ENCODE data around the gene PACS1. TPM values are rescaled to one million over a fixed set of nuclear protein-coding genes. Genes with fewer than 3 reads are reported as not detected.

Gene PACS1
- polyA plus RNA-seq, 2 donors = 16.0 to 24.8 TPM

DNA sequence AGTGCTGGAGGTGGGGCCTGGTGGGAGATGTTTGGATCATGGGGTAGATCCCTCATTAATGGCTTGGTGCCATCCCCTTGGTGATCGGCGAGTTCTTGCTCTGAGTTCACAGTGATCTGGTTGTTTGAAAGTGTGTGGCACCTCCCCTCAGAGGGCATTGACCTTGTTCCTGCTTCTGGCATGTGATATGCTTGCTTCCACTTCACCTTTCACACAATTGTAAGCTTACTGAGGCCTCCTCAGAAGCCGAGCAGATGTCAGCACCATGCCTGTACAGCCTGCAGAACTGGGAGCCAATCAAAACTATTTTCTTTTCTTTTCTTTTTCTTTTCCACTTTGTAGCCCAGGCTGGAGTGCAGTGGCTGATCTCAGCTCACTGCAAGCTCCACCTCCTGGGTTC is 32.7 kb upstream of the PACS1 start:
- no peaks in the 10 kb centered on the region for H3K9me3 ChIP-seq (ENCODE audit: control insufficient read depth in 2 of 2, insufficient read depth in 1 of 2, low read depth in 1 of 2, low read length in 1 of 2)
- no peak overlapping the region for H3K27ac ChIP-seq (ENCODE audit: low read depth in 2 of 2, low read length in 1 of 2)
- no peak overlapping the region for H3K4me3 ChIP-seq (ENCODE audit: low read depth in 1 of 2, low read length in 2 of 2)
- H3K27me3 ChIP-seq (ENCODE audit: control insufficient read depth in 1 of 2, insufficient read depth in 2 of 2, low read length in 2 of 2) = no peaks in the 10 kb centered on the region
- no peaks in the 10 kb centered on the region for H3K36me3 ChIP-seq (ENCODE audit: control insufficient read depth in 2 of 2, insufficient read depth in 2 of 2, low read length in 1 of 2)
- H3K4me1 ChIP-seq (ENCODE audit: control insufficient read depth in 2 of 2, insufficient read depth in 2 of 2, low read length in 1 of 2) = no peaks in the 10 kb centered on the region
- WGBS, 2 donors = 86 to 91% methylated on average over 3 of the region's 3 CpGs

DNA sequence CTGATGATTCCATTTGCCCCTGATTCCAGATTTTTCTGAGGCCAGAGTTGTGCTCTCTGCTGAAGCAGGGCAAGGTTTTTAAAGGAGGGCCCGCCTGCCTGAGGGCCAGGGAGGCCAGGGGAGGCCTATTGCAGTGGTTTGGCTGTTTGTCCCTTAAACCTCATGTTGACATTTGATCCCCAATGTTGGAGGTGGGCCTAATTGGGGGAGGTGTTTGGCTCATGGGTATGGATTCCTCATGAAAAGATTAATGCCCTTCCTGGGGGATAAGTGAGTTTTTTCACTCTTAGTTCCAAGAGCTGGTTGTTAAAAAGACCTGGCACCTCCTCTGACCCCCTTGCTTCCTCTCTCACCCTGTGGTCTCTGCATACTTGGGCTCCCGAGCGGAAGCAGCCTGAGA is 30.3 kb upstream of the PACS1 start:
- H3K4me3 ChIP-seq (ENCODE audit: low read depth in 1 of 2, low read length in 2 of 2) = no peak overlapping the region
- H3K4me1 ChIP-seq (ENCODE audit: control insufficient read depth in 2 of 2, insufficient read depth in 2 of 2, low read length in 1 of 2) = no peaks in the 10 kb centered on the region
- no peaks in the 10 kb centered on the region for H3K27me3 ChIP-seq (ENCODE audit: control insufficient read depth in 1 of 2, insufficient read depth in 2 of 2, low read length in 2 of 2)
- H3K36me3 ChIP-seq (ENCODE audit: control insufficient read depth in 2 of 2, insufficient read depth in 2 of 2, low read length in 1 of 2) = no peaks in the 10 kb centered on the region
- H3K9me3 ChIP-seq (ENCODE audit: control insufficient read depth in 2 of 2, insufficient read depth in 1 of 2, low read depth in 1 of 2, low read length in 1 of 2) = no peaks in the 10 kb centered on the region
- WGBS, 2 donors = 82 to 85% methylated on average over 3 of the region's 3 CpGs
- no peak overlapping the region for H3K27ac ChIP-seq (ENCODE audit: low read depth in 2 of 2, low read length in 1 of 2)

DNA sequence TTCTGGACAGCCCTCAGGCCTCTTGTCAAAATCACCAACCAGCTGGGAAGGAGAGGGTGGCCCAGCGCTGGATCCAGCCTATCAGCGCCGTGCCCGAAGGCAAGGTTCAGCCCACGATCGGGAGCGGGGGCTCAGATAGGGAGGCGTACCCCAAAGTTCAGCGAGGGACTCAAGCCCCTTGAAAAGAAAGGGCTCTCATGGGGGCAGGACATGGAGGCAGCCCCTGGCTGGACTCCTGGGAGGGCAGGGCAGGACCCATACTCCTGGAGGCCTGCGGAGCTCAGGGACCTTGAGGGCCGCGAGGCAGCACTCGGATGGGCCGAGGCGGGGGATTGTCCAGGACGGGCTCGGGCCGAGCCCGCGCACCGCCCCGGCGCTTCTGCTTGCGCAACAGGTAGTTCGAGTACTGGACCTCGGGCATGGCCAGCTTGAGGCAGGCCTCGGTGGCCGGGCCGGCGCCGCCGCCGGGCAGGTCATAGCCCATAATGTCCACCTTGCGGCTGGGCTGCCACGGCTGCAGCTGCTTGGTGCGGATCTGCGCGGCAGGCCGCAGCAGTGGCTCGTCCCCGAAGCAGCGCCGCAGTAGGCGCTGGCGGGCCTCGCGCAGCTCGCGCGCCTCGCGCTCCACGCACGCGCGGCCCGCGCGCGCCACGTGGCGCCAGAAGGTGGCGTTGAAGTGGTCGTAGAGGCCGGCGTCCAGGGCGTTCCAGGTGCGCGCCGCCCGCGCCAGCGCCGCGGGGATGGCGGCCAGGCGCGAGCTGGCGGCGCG is 27.7 kb upstream of the PACS1 start:
- Histone ChIP-seq H3K27me3 (ENCODE audit: control insufficient read depth in 1 of 2, insufficient read depth in 2 of 2, low read length in 2 of 2) (no peaks in the 10 kb centered on the region), H3K36me3 (ENCODE audit: control insufficient read depth in 2 of 2, insufficient read depth in 2 of 2, low read length in 1 of 2) (no peaks in the 10 kb centered on the region), H3K27ac (ENCODE audit: low read depth in 2 of 2, low read length in 1 of 2) (no peak overlapping the region), H3K4me1 (ENCODE audit: control insufficient read depth in 2 of 2, insufficient read depth in 2 of 2, low read length in 1 of 2) (peaks cover 0 to 3% of the 10 kb centered on the region in 2 donors), H3K9me3 (ENCODE audit: control insufficient read depth in 2 of 2, insufficient read depth in 1 of 2, low read depth in 1 of 2, low read length in 1 of 2) (no peaks in the 10 kb centered on the region), H3K4me3 (ENCODE audit: low read depth in 1 of 2, low read length in 2 of 2) (no peak overlapping the region)
- WGBS, 2 donors = 95 to 96% methylated on average over 77 to 81 of the region's 81 CpGs

DNA sequence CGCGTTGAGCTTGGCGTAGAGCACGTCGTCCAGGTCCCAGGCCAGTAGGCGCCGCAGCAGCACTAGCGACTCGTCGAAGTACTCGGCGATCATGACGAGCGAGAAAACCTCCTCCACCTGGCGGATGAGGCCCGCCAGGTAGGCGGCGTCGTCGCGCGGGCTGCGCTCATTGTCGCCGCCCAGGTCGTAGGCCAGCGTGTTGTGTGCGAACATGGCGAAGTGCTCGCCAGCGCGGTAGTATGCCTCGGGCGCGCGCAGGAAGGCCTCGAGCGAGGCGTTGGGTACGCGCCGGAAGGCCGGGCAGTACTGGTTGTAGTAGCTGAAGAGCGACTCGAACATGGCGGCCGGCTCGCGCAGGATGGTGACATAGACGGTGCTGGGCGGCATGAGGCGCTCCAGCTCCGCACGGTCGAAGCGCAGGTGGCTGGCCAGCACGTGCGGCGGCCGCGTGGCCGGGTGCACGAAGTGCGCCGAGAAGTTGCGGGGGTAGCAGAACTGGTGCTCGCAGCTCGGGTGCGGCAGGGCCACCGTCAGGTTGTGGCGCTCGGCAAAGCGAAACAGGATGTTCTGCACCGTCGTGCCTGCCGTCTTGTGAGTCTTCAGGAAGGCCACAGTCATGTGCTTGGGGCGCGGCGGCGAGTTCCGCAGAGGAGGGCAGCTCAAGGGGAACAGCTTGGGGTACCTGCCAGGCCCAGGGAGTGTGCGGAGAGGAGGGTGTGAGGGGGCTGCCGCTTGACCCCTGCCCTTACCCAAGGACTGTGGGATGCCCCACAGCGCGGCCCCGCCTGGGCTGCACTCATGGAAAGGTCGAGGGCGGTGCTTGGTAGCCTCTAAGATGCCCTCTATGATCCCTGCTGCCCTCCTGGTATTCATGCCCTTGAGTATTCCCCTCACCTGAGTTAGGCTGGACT is 26.8 kb upstream of the PACS1 start:
- no peaks in the 10 kb centered on the region for H3K9me3 ChIP-seq (ENCODE audit: control insufficient read depth in 2 of 2, insufficient read depth in 1 of 2, low read depth in 1 of 2, low read length in 1 of 2)
- H3K4me1 ChIP-seq (ENCODE audit: control insufficient read depth in 2 of 2, insufficient read depth in 2 of 2, low read length in 1 of 2) = peaks cover 0 to 3% of the 10 kb centered on the region in 2 donors
- no peak overlapping the region for H3K4me3 ChIP-seq (ENCODE audit: low read depth in 1 of 2, low read length in 2 of 2)
- no peaks in the 10 kb centered on the region for H3K36me3 ChIP-seq (ENCODE audit: control insufficient read depth in 2 of 2, insufficient read depth in 2 of 2, low read length in 1 of 2)
- no peaks in the 10 kb centered on the region for H3K27me3 ChIP-seq (ENCODE audit: control insufficient read depth in 1 of 2, insufficient read depth in 2 of 2, low read length in 2 of 2)
- H3K27ac ChIP-seq (ENCODE audit: low read depth in 2 of 2, low read length in 1 of 2) = no peak overlapping the region
- WGBS, 2 donors = 96 to 97% methylated on average over 86 to 88 of the region's 88 CpGs

DNA sequence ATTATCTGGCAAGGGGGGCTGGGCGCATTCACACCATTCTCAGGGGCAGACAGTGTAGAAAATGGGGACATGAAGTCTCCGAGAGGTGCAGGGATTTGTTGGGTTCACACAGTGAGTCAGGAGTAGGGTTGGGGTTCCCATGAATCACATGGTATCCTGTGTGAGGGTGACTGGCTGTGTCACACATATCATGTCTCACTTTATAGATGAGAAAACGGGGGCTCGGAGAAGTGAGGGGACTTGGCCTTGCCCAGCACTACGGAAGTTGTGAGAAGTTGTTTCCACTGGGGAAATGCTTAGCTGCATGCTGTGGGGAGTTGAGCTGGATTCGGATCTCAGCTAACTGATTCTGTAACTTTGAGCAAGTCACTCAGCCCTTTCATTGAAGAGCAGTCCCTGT is 25.3 kb upstream of the PACS1 start:
- Histone ChIP-seq H3K27ac (ENCODE audit: low read depth in 2 of 2, low read length in 1 of 2) (no peak overlapping the region), H3K9me3 (ENCODE audit: control insufficient read depth in 2 of 2, insufficient read depth in 1 of 2, low read depth in 1 of 2, low read length in 1 of 2) (no peaks in the 10 kb centered on the region), H3K36me3 (ENCODE audit: control insufficient read depth in 2 of 2, insufficient read depth in 2 of 2, low read length in 1 of 2) (no peaks in the 10 kb centered on the region), H3K4me3 (ENCODE audit: low read depth in 1 of 2, low read length in 2 of 2) (no peak overlapping the region), H3K4me1 (ENCODE audit: control insufficient read depth in 2 of 2, insufficient read depth in 2 of 2, low read length in 1 of 2) (peaks cover 0 to 3% of the 10 kb centered on the region in 2 donors), H3K27me3 (ENCODE audit: control insufficient read depth in 1 of 2, insufficient read depth in 2 of 2, low read length in 2 of 2) (no peaks in the 10 kb centered on the region)
- WGBS, 2 donors = 46 to 57% methylated on average over 6 of the region's 6 CpGs

DNA sequence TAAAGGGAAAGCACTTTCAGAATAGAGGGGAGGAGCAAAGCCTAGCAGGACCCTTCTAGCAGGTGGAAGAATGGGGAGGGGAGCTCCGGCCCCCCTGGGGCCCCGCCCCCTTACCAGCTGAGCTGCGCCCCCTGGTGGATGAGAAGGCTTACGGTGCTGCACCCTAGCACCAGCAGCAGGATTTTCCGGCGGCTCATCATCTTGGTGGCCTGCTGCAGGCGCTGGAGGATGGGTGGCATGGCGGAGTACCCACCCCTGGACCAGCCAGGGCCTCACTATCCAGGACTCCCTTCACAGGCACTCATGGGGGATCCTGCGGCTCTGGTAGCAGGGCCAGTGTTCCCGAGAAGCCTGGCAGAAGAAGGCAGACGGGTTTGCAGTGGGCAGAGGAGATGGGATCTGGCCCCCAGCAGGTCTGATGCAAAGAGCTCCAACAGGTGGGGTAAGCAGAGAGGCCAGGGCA is 24.9 kb upstream of the PACS1 start:
- no peaks in the 10 kb centered on the region for H3K27me3 ChIP-seq (ENCODE audit: control insufficient read depth in 1 of 2, insufficient read depth in 2 of 2, low read length in 2 of 2)
- 14% methylated on average over 11 of the region's 11 CpGs for WGBS, 2 donors
- no peak overlapping the region for H3K4me3 ChIP-seq (ENCODE audit: low read depth in 1 of 2, low read length in 2 of 2)
- H3K9me3 ChIP-seq (ENCODE audit: control insufficient read depth in 2 of 2, insufficient read depth in 1 of 2, low read depth in 1 of 2, low read length in 1 of 2) = no peaks in the 10 kb centered on the region
- peaks cover 0 to 3% of the 10 kb centered on the region in 2 donors for H3K4me1 ChIP-seq (ENCODE audit: control insufficient read depth in 2 of 2, insufficient read depth in 2 of 2, low read length in 1 of 2)
- H3K27ac ChIP-seq (ENCODE audit: low read depth in 2 of 2, low read length in 1 of 2) = no peak overlapping the region
- H3K36me3 ChIP-seq (ENCODE audit: control insufficient read depth in 2 of 2, insufficient read depth in 2 of 2, low read length in 1 of 2) = no peaks in the 10 kb centered on the region

DNA sequence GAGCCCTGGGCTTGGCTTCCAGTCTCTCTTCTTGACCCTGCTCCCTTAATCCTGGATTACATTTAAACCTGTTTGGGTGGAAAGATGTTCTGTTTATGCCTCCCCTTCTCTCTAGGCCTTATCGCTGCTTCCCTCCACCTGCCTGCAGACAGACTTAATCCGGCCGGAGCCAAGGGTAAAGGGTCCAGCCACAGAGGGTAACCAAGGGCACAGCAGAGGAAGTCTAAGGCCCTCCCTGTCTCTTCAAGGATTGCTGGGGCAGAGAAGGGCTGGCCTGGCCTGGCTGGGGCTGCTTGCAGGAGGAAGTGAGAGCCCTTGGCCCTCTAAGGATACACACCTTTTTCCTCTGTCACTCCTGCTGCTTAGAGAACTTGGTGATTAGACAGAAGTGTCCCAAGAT is 23.2 kb upstream of the PACS1 start:
- 94% methylated on average over 3 of the region's 3 CpGs for WGBS, 2 donors
- Histone ChIP-seq H3K27ac (ENCODE audit: low read depth in 2 of 2, low read length in 1 of 2) (no peak overlapping the region), H3K9me3 (ENCODE audit: control insufficient read depth in 2 of 2, insufficient read depth in 1 of 2, low read depth in 1 of 2, low read length in 1 of 2) (no peaks in the 10 kb centered on the region), H3K4me1 (ENCODE audit: control insufficient read depth in 2 of 2, insufficient read depth in 2 of 2, low read length in 1 of 2) (peaks cover 0 to 9% of the 10 kb centered on the region in 2 donors), H3K36me3 (ENCODE audit: control insufficient read depth in 2 of 2, insufficient read depth in 2 of 2, low read length in 1 of 2) (no peaks in the 10 kb centered on the region), H3K27me3 (ENCODE audit: control insufficient read depth in 1 of 2, insufficient read depth in 2 of 2, low read length in 2 of 2) (no peaks in the 10 kb centered on the region), H3K4me3 (ENCODE audit: low read depth in 1 of 2, low read length in 2 of 2) (no peak overlapping the region)

DNA sequence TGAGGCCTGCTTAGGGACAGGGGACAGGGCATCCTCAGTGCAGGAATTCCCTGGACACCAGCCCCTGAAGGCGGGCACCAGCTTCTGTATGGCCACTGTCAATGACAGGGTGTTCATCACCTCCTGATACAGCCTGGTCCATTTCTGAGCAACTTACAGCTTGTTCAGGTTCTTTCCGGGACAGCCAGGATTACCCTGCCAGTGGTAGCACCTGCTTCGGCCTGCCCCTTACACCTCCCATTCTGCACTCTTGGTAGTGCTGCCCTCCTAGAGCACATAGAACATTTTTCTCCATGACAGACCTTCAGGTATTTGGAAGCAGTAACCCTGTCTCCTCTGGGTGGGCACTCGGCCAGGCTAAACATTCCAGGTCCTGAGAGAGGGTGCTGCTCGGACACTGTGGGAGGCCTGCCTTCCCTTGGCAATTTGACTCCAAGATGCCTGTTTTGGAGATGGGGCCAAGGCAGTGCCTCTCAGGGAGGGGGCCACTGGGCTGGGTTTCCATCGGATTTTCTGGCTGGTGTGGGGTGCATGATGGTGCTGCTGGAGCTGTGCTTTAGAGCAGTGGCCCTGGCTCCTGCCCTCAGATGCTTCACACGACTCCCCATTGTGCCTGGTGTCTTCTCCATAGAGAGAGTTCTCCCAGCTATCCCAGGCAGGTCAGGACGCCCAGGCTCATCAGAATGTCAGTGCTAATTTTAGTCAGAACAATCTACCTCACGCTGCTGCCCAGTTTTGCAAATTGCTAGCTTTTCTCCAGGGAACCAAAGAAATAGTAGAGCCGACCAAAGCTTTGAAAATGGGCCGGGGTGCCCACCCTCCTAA is 22.3 kb upstream of the PACS1 start:
- no peaks in the 10 kb centered on the region for H3K9me3 ChIP-seq (ENCODE audit: control insufficient read depth in 2 of 2, insufficient read depth in 1 of 2, low read depth in 1 of 2, low read length in 1 of 2)
- 76 to 79% methylated on average over 11 of the region's 11 CpGs for WGBS, 2 donors
- no peak overlapping the region for H3K27ac ChIP-seq (ENCODE audit: low read depth in 2 of 2, low read length in 1 of 2)
- H3K4me3 ChIP-seq (ENCODE audit: low read depth in 1 of 2, low read length in 2 of 2) = no peak overlapping the region
- H3K27me3 ChIP-seq (ENCODE audit: control insufficient read depth in 1 of 2, insufficient read depth in 2 of 2, low read length in 2 of 2) = no peaks in the 10 kb centered on the region
- no peaks in the 10 kb centered on the region for H3K36me3 ChIP-seq (ENCODE audit: control insufficient read depth in 2 of 2, insufficient read depth in 2 of 2, low read length in 1 of 2)
- peaks cover 0 to 9% of the 10 kb centered on the region in 2 donors for H3K4me1 ChIP-seq (ENCODE audit: control insufficient read depth in 2 of 2, insufficient read depth in 2 of 2, low read length in 1 of 2)
